OCI-M1 (cell line): ENCODE data around the gene PAQR9.
A peak's percentile ranks its signal among the peaks of the same experiment; 100 is the strongest.

Source experiments
- DNase-seq: peaks from one replicate; lab custom pipeline; 2025; lab: John Stamatoyannopoulos, UW

The PAQR9 gene

DNA sequence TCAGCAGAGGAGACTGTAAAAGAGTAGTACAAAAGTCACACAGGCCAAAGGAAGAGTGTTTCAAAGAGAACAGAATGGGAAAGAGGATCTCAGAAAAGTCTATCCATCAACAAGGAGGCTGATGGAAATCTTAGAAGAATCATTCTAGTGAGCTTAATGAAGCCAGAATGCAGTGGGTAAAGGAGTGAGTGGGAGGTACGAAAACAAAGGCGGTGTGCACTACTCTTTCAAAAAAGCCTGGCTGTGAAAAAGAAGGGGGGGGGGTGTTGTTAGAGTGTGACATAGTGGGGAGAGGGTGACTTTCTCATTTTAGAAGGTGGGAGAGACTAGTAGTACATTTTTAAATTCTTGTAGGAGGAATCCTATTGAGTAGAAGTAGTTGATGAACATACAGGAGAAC lies 11.7 kb downstream of the PAQR9 start:
- no peak for DNase-seq

DNA sequence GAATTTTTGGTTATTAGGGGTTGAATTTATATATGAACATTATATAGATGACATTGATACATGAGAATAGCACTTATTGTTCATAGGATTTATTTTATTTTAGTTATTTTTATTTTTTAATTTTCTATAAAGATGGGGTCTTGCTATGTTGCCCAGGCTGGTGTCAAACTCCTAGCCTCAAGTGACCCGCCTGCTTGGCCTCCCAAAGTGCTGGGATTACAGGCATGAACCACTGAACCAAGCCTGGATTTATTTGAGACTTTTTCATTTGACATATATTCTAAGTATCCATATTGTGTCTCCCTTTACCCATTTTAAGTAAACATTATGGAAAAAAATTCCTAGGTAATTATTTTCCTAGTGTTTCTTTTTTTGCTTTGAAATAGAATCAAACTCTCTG lies 12.5 kb downstream of the PAQR9 start:
- no peak for DNase-seq

DNA sequence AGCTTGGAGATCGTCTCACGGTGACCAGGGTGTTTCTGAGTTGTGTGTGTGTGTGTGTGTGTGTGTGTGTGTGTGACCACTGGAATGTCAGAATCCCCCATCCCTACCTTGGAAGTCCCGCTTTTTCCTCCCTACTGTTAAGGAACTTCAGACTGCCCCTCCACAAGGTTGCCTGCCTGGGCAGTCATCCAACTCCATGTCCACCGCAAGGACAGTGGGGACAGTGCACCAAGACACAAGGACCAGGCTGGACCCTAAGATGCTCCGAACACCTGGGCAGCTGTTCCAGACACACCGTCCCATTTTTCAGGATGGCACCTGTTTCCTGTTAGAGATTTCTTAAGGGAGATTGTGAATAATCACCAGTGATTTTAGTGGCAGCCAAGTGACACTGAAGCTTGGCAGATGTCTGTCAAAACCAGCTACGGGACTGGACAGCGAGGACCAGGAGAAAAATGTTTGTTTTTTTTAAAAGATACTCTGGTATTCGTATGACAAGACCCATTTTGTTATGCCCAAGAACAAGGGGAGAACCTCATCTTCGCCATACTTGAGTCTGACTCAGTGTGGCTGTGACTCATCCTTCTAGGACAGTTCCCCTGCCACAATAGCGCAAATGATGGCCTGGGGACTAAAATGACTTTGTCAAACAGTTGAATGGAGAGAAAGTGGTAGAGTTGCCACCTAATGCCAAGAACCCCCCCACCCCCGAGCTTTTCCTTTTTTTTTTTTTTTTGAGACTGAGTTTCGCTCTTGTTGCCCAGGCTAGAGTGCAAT lies 15.5 kb downstream of the PAQR9 start:
- DNase-seq = no peak

DNA sequence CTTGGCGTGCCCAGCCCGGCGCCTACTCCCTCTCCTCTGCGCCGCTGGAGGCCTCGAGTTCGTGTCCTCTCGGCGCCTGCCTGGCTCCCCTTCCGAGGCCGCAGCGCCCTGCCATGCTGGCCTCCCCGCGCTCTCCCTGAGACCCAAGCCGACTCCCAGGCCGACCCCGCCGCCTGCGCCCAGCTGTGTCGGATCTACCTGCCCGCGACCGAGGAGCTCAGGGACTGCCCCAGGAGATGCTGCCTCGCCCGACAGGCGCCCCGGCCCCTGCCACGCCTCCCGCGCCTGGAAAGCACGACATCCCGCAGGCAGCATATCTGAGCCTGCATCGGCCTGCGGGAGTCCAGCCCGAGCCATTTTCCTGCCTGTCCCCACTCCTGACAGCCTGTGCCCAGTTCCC lies 16.1 kb downstream of the PAQR9 start:
- DNase-seq = no peak

DNA sequence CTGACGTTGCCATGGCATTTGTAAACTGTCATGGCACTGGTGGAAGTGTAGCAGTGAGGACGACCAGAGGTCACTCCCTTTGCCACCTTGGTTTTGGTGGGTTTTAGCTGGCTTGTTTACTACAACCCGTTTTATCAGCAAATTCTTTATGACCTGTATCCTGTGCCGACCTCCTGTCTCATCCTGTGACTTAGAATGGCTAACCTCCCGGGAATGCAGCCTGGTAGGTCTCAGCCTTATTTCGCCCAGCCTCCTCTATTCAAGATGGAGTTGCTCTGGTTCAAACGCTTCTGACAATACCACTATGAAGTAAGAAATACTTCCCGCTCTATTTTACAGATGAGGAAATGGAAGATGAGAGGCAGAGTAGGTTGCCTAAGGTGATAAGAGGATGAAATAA lies 16.6 kb downstream of the PAQR9 start:
- DNase-seq = no peak

DNA sequence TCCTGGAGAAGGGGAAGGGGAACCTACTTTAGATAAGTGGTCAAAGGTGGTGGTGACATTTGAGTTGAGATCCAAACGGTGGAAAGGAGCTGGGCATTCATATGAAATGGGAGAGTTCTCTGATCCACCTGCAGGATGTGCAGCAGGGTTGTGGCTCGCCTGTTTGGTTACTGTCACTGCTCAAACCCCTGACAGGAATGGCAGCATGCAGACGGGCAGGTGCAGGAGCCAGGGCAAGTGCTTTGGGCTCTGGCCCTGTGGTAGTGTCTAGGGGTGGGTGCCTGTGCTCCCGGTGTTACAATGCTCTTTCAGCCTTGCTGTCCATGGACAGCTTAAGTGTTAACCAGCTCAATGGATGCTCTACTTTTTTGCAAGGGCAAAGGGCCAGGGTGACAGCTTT lies 18.5 kb downstream of the PAQR9 start:
- DNase-seq = no peak

DNA sequence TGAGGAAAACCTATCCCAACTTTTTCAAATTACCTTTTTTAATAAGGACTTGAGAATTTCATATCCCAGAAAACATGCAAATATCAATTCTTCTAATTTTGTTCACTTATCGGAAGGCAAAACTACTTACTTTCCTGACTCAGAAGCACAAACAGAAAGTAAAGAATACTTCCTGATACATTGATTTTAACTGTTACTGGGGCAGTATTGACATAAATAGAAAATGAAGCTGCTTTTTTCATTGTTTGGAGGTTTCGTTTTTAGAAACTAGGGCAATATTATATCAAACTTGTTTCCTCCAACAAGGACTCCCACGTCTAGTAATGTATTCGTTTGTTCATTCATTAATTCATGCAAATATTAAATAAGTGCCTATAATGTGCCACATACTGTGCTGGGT lies 19.1 kb downstream of the PAQR9 start:
- DNase-seq = no peak

DNA sequence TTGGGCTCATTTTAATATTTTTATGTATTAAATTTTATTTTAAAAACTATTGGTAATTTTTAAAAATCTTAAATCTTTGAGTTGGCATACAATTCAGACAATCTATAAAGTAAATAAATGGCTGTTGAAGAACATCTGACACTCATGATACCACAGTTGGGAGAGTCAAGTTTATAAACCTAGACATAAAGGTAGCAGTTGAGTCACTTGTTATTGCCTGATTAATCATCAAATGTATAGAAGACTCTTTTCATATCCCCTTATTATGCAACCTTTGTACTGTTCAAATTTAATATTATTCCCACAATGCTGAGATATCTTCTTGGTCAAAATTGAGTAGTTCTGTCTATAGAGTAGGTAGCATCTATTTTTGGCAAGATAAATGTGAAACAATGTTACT lies 19.6 kb downstream of the PAQR9 start:
- DNase-seq = no peak

DNA sequence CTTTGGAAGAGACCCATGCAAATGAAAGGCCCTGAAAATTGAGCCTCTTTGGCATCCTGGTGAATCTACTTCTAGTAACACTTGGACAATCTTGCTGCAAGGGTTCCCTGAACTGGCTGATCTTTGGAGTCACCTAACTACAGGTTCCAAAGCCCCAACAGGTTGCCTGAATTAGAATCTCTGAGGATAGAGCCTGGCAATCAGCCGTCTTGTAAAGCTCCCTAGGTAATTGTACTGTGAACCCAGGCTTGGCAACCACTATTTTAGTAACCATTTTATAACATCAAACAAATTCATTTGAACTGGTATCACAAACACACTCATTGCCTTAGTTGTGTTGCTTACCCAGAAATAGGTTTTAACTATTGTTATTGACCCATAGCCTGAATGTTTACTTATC lies 20.1 kb downstream of the PAQR9 start:
- no peak for DNase-seq

DNA sequence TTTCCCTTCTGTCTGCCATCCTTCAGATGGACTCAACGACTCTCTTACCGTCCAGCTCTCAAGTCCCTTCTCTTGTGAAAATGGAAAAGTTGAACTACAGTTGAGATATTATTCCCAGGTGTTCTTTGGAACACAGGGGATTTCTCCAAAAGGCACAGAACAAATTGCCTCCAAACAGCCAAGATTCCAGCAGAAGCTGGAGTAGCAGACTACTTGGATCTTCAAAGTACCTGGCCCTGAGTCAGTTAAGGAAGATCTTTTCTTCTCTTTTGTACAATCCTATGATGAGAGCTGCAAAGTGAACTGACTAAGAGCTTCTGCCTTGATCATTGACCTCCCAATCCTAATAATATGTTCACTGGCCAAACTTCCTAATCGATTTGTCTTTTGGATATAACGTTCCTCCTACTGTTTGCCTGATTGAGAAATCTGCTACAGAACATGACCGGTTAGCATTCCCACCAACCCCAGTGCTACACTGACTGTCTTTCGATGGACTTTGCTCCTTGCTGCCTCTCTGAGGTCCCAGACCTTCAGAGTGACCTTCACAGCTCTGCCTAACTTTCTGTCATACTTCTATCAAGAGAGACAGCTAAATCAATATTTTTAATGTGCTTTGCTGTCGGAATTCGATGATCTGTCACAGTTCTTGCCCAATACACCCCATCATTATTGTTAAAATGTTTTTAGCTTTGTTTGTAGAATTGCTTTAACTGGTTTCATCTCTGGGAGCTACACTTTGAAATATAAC lies 21.9 kb downstream of the PAQR9 start:
- no peak for DNase-seq

DNA sequence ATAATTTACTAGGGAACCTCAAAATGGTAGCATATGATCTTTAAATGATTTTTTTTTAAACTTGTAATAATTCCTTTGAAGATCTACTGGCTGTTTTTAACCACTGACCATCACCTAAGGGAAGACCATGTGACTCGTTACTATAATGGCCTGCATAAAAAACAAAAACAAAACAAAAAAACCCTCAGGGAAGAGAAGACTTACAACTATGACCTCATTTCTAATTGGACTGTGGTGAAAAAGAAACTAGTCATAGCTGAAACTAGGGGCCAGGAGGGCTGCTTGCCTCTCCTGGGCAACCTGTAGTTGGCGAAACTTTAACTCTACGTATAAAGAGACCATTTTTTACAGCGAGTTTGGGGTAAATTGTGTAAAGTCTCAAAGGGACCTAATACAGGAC lies 23.0 kb downstream of the PAQR9 start:
- DNase-seq = no peak

DNA sequence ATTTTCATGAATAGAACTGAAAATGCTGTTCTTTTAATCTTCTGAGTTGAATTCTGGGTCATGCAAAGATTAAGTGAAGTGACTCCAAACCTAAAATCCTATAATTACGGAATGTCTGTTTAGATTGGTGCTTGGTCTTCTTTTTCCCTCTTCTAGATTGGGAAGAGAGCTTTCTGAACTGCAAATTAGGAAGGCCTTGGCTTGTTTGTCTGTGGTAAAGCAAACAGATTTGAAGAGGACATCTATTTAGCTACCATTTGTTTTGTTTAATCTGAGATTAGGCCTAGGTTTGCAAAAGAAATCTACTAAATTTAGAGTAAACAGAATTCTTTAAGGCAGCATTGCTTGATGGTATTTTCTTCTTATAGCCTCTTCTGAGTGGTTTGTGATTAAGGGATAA lies 23.5 kb downstream of the PAQR9 start:
- no peak for DNase-seq

DNA sequence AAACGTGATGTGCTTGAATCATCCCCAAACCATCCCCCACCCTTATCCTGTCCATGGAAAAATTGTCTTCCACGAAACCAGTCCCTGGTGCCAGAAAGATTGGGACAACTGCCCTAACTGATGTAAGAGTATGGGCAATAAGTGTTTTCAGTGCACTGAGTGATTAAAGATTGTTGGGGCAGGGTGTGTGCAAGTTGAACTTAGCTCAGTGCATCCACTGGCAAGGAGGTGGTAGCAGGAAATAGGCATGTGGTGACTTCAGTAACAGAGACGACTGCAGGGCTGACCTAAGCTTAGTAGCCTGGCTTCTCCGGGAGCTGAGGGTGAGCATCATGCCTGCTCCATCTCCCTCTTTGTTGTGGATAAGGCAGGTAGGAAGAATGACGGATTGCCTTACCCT lies 27.5 kb downstream of the PAQR9 start:
- no peak for DNase-seq

DNA sequence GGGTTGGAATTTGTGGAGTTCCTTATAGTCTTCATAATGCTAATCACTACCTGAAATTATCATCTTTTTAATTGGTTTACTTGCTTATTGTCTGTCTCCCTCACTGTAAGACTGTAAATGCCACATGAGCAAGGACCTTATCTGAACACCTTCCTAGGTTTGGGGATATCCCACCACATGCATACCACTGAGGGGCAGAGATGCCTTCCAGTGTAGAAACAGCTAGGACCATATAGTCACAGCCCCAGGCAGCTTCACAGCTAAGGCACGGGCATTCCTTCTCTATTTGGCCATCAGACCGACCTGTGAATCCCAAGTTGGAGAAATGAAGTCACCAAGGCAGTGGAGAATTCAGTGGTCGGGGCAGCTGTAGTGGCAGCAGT lies 28.6 kb downstream of the PAQR9 start:
- DNase-seq = no peak

DNA sequence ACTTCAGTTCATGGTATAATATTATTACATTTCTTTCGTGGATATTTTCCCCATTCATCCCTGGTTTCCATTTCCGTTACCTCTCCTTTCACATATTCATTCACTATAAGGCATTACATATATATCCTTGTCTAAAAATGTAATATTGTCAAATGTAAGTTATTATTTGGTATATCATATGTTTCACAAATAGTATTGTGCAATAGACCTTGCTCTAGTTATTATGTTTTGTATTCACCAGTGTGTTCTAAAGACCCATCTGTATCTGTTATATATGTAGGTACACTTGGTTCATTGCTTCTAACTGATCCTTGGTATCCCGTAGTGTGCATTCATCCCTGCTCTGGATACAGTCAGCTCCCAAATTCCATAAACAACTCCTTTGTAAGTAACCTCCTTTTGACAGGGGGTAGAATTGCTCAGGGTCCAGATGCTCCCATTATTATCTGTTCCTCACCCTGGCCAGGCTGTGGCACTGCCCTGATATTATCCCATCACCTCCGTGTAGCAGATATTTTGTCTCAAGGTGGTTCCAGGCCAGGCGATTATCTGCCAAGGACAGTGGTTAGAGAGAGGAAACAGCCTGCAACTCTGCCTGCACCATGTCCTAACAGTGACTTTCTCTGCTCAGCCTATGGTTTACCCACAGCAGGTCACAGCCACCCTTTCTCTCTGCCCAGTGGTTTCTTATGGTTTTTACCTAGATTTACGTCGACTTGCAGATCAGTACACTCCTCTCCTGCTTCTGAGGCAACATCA lies 29.2 kb downstream of the PAQR9 start:
- no peak for DNase-seq

DNA sequence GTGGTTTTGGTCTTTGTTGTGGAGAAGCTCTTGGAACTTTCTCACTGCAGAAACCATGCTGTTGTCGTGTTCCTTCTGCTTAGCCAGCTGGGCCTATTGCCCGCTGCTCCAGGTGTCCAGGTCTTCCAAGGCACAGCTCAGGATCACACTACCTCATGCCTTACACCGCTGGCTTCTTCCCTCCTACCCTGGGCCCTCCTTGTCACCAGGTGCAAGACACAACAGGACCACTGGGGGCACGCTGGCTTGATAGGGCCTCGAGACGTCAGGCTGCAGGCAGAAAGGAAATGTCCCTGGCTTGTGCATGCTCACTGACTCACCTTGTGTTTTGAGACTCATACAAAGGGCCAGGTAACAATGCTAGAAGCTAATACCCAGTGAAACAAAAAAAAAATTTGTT lies 32.3 kb downstream of the PAQR9 start:
- DNase-seq = no peak

DNA sequence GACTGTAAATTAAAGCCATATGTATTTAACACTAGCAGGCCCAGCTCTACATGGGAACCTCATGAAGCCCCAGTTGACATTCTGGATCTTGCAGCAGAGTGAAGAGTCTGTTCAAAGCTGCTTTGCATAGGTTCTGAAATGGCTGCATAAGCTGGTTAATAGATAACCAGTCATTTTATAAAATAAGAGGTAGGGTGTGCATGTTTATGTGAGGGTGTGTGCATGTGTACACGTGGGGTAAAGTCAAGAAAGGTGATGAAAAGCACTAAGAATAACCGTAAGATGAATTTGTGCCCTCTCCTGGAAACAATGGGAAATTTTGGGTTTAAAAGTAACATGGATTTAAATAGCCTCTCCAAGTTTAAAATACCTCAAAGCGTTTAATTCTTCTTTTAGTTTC lies 33.0 kb downstream of the PAQR9 start:
- DNase-seq = no peak

DNA sequence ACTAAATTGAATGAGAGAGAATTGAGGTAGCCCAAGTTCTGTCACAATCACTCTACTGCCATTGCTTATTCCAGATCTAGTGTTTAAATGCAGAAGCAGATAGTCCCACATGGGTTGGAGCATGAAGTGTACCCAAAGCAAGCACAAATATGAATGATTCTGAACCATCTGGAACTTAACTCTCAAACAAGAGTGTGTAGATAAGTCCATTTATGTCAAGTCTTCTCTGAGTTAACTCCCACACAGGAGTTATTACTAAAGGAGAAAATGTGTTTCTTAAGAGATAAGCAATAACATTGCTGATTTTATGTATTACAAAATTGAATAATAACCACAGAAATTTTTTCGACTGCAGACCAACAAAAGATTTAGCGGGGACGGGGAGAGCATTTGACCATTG lies 33.6 kb downstream of the PAQR9 start:
- peak; percentile 92 for DNase-seq

DNA sequence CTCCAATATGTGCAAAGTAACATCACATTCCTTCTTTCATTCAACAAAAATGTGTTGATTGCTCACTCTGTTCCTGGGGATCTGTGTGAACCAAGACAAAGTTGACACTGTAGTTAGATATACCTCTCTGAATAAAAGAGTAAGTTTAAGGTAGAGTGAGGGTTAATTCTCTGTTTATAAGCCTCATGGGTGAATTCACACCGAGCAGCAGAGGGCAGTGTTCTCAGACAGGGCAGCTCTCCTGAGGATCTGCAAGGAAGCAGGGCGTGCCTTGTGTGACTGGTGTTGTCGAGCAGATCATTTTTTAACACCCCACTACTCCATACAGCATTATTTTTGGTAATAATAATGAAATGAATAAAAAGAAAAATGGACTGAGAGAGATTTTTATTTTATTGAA lies 34.4 kb downstream of the PAQR9 start:
- peak; percentile 81 for DNase-seq

DNA sequence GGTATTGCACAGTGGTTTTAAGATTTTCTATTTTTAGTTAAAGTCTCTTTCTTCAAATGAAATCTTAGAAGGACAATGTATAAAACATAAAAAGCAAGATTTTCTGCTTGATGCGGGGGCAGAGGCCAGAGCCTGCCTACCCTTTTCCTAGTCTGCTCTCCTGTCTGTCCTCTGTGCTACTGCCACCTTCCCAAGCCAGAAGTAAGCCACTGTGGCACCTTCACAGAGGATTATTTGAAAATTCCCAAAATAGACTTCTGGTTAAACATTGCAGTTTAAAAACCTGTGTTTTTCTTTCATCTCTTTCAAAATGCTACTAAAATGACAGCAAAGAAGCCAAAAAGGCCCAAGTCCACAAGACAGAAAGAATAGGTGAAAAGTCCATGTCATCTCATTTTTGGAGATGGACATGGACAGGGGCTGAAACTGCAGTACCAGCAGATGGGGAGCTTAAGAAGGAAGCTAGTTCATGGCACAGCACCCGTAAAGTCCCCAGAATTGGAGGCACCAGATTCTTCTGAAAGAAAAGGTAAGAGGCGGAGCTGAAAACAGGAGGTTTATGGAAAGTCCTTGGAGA lies 37.0 kb downstream of the PAQR9 start:
- no peak for DNase-seq

DNA sequence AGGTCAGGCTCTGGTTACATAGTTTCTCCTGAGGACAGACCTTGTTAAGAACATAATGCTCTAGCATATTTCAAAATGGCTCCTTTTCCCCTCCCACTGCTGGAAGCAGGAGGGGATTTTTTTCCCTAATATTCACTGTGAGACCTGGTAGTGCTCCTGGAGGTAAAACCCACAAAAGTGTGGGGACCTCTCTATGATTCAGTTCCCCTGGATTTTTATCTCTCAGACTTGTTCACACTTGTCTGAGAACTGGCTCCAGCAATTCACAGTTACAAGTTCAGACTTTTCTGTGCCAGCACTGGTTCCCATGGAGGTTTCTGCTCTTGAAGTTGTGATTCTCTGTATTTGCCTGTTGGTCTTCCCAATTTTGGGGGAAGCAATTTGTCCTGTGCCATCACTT lies 38.3 kb downstream of the PAQR9 start:
- no peak for DNase-seq

DNA sequence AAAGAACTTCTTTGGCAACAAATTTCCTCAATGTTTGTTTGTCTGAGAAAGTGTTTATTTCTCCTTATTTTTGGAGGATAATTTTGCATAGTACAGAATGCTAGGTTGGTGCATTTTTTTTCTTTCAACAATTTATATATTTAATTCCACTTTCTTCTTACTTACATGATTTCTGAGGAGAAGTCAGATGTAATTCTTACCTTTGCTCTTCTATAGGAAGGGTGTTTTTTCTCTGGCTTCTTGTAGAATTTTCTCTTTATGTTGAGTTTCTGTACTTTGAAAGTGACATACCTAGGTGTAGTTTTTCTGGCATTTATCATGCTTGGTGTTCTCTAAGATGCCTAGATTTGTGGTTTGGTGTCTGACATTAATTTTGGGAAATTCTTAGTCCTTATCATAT lies 39.8 kb downstream of the PAQR9 start:
- DNase-seq = no peak

DNA sequence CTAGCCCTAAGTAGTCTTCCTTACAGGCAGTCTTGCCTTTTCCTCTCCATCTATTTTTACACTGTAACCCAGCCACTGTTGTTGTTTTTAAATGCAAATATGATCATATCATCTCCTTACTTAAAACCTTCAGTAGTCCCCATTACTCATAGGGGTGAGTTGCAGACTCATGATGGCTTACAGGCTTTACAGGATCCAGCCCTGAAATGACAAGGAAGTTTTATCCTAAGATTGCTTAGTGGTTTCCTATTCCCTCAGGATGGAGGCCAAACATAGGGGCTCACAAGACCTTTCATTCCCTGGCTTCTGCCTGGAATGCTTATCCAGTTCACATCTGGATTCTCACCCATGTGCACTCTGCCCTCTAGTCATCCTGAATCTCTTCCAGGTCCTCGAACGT lies 46.9 kb downstream of the PAQR9 start:
- DNase-seq = no peak
